GM19099 (cell line): ENCODE data around the gene SRRM3.

Source experiments
- POLR2A ChIP-seq: IDR thresholded peaks from 3 replicates; pipeline ENCODE4 v1.6.1; 2011; ENCODE audit warnings: low read depth; ENCODE audit not compliant: insufficient read length; ENCODE audit errors: extremely low read depth

Gene SRRM3

GRCh38 chr7:76278540-76278939, 76.8 kb downstream of the SRRM3 start:
- no peak for TF ChIP-seq POLR2A

GRCh38 chr7:76280408-76280807, 78.7 kb downstream of the SRRM3 start:
- no peak for TF ChIP-seq POLR2A

GRCh38 chr7:76281006-76281705, 79.5 kb downstream of the SRRM3 start:
- TF ChIP-seq POLR2A: no peak

GRCh38 chr7:76281706-76282343, 80.1 kb downstream of the SRRM3 start:
- no peak for TF ChIP-seq POLR2A

GRCh38 chr7:76282344-76283253, 80.9 kb downstream of the SRRM3 start:
- TF ChIP-seq POLR2A: no peak

GRCh38 chr7:76283254-76284159, 81.8 kb downstream of the SRRM3 start:
- TF ChIP-seq POLR2A: no peak

GRCh38 chr7:76285604-76286374, 84.1 kb downstream of the SRRM3 start:
- no peak for TF ChIP-seq POLR2A

- TF ChIP-seq POLR2A: no peak
These were observed 85.2 kb downstream of the SRRM3 start for GRCh38 chr7:76286842-76287403.

GRCh38 chr7:76291351-76292212, 89.9 kb downstream of the SRRM3 start:
- no peak for TF ChIP-seq POLR2A

- no peak for TF ChIP-seq POLR2A
These were observed 90.5 kb downstream of the SRRM3 start for GRCh38 chr7:76292213-76292573.

GRCh38 chr7:76293407-76293901, 91.8 kb downstream of the SRRM3 start:
- TF ChIP-seq POLR2A: no peak

- no peak for TF ChIP-seq POLR2A
These were observed 92.8 kb downstream of the SRRM3 start for GRCh38 chr7:76294344-76295024.
